Omental fat pad (tissue), 4 donors: ENCODE measurements around the gene CBX1. TPM values are rescaled to one million over a fixed set of nuclear protein-coding genes. Genes with fewer than 3 reads are reported as not detected.

Experiments
- ATAC-seq: fragments of 150-250 bp; one replicate; pipeline ENCODE4 v1.9.1; 2016; ENCODE audit warnings: mild to moderate bottlenecking, moderate library complexity; ENCODE audit not compliant: low FRiP score
- DNase-seq: peaks from one replicate; pipeline ENCODE4 v3.0.0-alpha.2; 2019; ENCODE audit warnings: low spot score
- total RNA-seq, 4 donors: library from RNA; depleted of rRNA; stranded (reverse); fragments of >200 nt; gene quantifications; one replicate each; pipeline ENCODE4 v1.1.0, GENCODE V29; 2016
- TF ChIP-seq, protein P1 (sequence below), 3 donors: fragments of 450-650 bp; IDR thresholded peaks; one replicate each; pipeline ENCODE4 v1.5.1; 2016 to 2017; ENCODE audit warnings: antibody characterized with exemption in 3 of 3, mild to moderate bottlenecking in 3 of 3, moderate library complexity in 2 of 3

Gene CBX1
- total RNA-seq, 4 donors from 2014 or later, result 16.0 to 28.9 (median 24.1) TPM

- ATAC-seq, result peak; percentile 81
- peak; percentile 57 for DNase-seq
- TF ChIP-seq, protein P1, sequence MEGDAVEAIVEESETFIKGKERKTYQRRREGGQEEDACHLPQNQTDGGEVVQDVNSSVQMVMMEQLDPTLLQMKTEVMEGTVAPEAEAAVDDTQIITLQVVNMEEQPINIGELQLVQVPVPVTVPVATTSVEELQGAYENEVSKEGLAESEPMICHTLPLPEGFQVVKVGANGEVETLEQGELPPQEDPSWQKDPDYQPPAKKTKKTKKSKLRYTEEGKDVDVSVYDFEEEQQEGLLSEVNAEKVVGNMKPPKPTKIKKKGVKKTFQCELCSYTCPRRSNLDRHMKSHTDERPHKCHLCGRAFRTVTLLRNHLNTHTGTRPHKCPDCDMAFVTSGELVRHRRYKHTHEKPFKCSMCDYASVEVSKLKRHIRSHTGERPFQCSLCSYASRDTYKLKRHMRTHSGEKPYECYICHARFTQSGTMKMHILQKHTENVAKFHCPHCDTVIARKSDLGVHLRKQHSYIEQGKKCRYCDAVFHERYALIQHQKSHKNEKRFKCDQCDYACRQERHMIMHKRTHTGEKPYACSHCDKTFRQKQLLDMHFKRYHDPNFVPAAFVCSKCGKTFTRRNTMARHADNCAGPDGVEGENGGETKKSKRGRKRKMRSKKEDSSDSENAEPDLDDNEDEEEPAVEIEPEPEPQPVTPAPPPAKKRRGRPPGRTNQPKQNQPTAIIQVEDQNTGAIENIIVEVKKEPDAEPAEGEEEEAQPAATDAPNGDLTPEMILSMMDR (IDR thresholded peaks at IDR 0.05), result no peak
Observed at GRCh38 chr17:48048384-48049126, 52.7 kb downstream of the CBX1 start.

- ATAC-seq, result peak; percentile 95
- TF ChIP-seq, protein P1 (IDR thresholded peaks at IDR 0.05), result no peak
Observed at GRCh38 chr17:48047741-48048383, 53.4 kb downstream of the CBX1 start, which contains the start of gene NFE2L1. TSS of gene NFE2L1 (plus strand) at chr17:48048359. CDS start at chr17:48051119, 2,760 bp downstream.

DNA sequence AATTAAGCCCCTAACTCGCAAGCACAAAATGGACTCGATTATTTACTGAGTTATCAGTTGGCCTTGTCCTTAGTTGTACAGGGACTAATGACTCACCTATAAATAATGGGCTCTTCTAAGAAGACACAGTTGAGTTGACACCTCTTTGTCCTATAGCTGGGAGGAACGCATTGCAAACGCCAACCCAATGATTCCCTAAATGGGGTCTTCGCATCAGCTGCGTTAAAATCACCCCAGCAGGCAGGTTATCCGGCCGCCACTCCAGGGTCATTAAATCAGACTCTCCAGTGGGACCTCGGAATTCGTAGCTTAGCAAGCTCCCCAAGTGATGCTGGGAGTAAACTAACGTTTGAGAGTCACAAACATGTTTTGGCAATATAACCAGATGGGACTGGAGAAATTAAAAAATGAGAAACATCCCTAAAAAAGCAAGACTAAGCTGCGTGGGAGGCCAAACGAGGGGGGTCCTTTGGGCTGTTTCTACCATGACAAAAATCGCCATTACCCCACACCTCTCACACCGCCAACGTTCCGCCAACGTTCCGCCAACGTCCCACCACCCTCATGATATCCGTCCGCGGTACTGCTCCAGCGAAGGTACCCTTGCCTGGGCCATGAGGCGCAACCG is 54.1 kb downstream of the CBX1 start:
- ATAC-seq (no peak), DNase-seq (no peak)
- TF ChIP-seq, protein P1 (IDR thresholded peaks at IDR 0.05), result no peak

More at GRCh38 chr17:48047741-48048383, 53.4 kb downstream of the CBX1 start, which contains the start of gene NFE2L1:
- peak; percentile 96 for DNase-seq

DNA sequence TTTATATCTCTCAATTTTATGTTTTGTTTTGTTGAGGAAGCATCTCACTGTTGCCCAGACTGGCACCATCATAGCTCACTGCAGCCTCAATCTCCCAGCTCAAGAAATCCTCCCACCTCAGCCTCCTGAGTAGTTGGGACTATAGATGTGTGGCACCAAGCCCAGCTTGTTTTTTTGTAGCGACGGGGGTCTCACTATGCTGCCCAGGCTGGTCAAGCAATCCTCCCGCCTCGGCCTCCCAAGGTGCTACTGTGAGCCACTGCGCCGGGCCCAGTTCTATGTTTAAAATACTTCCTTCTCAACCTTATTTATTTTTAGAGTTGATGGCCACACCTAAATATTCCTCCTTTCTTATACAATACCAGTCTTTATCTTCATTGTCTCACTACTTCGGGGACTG is 55.0 kb downstream of the CBX1 start:
- DNase-seq (no peak), ATAC-seq (no peak)

DNA sequence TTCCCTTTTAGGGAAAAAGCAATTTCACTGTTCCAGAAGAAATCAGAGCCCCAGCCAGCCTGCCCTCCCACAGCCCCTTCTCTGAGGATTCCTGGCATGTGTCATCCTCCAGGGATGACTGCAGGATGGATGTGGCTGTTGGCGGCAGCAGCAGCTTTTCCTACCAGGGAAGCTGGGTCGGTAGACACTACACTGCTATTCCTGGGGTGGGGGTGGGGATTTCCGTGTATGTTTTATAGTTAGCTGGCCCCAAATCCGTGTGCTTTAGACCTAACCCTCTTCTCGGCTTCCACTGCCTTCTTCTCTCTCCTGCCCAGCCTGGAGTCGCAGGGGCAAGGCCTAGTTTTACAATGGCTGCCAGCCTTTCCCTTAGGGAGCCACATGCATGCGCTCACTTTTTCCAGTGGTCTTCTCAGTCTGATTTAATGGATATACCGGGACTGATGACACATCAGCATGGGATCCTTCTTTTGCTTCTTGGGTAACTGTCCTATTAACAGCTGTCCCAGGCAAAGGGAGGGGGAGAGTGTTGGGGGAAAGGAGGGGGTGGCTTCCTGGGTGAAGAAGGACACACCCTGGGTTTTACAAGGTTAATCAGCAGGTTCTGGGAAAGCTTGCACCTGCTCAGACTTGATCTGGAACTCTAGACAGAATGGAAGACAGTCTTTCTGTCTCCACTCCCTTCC is 55.8 kb downstream of the CBX1 start:
- TF ChIP-seq, protein P1 (IDR thresholded peaks at IDR 0.05), result no peak
- no peak for ATAC-seq
- DNase-seq, result no peak

More for the DNA sequence above, 55.0 kb downstream of the CBX1 start:
- TF ChIP-seq, protein P1 (IDR thresholded peaks at IDR 0.05), result no peak

GRCh38 chr17:48044851-48045250 is 56.4 kb downstream of the CBX1 start:
- ATAC-seq, result no peak
- TF ChIP-seq, protein P1 (IDR thresholded peaks at IDR 0.05), result no peak
- no peak for DNase-seq
